GM10847 (cell line): ENCODE data around the gene ZNF92.
A peak's percentile ranks its signal among the peaks of the same experiment; 100 is the strongest.

Experiments
- POLR2A ChIP-seq: IDR thresholded peaks from 2 replicates; pipeline ENCODE4 v1.6.1; 2011; ENCODE audit not compliant: insufficient read length; ENCODE audit errors: extremely low read depth

The ZNF92 gene

DNA sequence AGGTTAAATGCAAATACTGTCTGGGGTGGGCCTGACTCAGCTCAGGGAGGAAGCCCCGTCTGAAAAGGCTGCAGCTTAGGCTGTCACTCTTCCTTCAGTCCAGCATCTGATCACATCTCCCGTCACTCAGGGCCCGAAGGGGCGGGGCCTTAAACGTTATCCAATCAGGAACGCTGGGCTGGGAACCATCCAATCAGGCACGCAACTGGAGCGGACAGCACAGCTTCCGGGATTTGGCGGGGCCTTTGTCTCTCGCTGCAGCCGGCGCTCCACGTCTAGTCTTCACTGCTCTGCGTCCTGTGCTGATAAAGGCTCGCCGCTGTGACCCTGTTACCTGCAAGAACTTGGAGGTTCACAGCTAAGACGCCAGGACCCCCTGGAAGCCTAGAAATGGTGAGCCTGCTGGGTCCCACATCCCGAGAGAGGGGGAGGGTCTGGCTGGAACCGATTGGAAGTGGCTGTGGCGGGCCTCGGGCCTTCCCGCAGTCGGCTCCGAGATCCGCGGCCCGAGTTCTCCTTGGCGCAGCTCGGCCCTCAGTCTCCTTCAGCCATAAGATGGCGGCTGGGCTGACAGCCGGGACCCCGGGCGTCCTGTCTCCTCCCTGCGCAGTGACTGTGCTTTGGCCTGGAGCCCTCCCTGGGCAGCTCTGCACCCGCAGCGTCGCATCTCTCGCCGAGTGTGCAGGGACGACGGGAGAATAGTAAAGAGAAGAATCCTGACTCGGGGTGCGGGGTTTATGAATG, at the start of gene ZNF92:
Gene ZNF92 (plus strand): TSS at position 248 of the 744 bp plus-strand sequence. CDS start 143 bp downstream, at position 391.
- peak; percentile 94 for TF ChIP-seq POLR2A

DNA sequence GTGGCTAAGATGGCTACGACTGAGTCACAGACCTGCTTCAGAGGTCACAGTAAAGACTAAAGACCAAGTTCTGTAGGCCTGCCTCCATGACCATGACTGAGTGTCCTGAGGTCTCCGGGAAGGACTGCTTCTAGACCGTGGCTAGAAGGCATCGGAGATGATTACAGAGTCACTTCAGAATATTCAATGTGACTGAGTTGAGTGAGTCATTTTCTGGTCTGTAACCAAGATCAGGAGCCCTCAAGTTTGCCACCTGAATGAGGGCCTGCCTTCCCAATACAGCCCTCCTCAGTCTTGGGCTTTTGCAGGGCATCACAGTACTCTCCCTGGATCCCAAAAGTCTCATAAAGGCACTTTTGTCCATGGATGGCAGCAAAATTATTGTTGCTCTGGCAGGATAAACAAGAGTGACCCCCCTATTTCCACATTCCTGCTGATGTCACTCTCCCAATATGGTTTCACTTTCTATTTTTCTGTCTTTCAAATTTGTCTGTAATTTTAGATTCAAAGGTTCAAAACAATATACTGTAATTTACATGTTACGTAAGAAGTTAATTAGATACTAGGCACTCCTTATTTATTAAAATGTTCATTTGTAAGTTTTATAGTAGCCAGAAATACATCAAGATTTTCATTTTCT, 47.7 kb upstream of the ZNF92 start:
- no peak for TF ChIP-seq POLR2A

DNA sequence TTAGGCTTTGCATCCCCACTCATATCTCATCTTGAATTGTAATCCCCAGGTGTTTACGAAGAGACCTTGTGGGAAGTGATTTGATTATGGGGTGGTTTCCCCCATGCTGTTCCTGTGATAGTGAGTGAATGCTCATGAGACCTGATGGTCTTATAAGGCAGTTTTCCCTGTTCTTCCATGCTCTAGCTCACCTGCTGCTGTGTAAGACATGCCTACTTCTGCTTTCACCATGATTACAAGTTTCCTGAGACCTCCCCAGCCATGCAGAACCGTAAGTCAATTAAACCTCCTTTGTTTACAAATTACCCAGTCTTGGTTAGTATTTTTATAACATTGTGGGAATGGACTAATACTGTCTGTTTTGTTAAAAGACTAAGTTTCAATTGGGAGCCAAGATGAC, 35.3 kb upstream of the ZNF92 start:
- no peak for TF ChIP-seq POLR2A

DNA sequence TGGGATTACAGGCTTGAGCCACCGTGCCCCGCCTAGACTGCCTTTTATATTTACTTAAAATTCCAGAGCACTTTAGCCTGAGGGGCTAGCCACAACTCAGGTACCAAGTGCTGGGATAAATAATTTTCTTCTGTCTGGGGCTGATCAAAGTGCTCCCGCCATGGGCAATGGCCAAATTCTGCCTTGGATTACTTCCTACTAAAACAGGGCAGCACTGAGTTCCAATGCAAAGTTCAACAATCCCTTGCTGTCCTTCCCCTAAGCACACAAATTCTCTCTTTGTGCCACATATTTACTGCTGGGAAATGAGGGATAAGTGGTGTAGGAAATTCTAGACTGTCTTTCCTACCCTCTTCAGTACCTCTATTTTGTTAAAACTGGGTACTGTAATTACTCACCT, 34.4 kb upstream of the ZNF92 start:
- TF ChIP-seq POLR2A: no peak

DNA sequence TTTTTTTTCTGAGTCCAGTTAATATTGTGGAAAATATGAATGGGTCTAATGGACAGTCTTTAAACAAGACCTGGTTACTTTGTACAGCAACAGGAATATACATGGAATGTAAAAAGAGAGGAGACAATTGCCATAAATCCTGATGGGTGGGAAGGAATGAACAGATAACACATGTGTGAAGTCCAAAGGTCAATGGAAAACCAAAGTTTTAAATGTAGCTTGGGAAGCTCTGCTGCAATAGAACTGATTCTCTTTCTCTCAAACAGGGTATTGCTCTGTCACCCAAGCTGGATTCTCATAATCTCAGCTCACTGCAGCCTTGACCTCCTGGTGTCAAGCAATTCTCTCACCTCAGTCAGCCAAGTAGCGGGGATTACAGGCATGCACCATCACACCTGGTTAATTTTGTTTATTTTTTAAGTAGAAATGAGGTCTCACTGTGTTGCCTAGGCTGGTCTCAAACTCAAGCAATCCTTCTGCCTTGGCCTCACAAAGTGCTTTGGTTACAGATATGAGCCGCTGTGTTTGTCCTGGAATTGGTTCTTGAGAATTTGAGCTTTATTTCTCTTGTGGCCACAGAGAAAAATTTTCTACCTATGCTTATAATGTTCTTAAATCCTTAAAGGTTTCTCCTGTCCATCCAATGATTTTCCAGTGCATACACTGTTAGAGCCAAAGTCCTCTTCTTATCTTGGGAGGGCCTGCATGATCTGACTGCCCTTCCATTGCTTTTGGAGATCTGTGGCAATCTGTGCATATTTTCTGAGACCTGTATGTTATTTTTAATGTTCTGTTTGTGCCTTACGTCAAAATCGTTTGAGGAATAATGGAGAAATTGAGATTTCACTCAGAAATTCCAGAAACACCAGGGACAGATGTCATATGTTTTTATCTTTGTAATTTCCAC, 30.7 kb upstream of the ZNF92 start:
- TF ChIP-seq POLR2A: no peak

DNA sequence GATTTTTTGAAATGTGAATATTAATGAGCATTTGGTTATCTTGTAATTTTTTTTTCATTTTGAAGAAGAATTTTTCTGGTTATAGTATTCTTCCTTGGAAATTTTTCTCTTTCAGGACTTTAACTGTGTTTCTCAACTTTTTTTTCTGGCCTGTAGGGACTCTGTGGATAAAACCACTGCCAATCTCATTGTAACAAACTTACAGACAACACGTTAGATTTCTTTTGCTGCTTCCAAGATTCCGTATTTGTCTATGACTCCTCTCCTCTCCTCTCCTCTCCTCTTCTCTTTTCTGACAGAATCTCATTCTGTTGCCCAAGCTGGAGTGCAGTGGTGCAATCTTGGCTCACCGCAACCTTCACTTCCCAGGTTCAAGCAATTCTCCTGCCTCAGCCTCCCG, 19.4 kb upstream of the ZNF92 start:
- no peak for TF ChIP-seq POLR2A

DNA sequence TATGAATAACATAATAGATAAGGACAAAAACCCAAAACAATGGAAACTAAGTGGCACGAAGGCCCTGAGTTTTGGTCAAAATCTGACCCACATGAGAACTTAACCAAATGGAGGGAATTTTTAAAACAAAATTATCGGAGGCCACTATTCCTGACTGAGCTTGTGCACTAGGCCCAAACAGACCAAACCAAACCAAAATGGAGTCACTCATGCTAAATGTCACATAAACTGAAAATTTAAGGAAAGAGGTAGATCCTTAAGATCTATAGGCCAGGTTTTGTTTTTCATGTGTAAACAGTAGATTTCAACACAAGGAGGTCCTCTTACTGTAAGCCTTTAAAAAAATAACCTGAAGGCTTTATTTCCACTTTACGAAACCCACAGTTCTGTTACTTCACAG, 3.8 kb upstream of the ZNF92 start:
- TF ChIP-seq POLR2A: no peak

DNA sequence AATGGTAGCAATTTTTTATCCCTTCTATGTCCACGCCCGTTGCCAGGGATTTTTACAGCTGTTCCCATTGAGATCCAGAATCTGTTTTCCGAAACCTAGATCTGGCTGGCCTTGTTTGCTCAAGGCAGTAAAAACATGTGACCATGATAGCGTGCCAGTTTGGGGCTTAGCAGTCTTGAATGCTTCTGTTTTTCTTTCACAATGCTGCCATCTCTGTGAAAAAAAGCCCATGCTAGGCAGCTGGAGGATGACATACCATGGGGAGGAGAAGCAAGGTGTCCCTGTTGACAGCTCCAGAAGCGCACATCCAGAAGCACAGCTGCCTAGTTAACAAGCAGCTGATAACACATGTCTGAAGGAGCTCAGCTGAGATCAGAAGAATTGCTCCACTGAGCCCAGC, 2.2 kb upstream of the ZNF92 start:
- no peak for TF ChIP-seq POLR2A

DNA sequence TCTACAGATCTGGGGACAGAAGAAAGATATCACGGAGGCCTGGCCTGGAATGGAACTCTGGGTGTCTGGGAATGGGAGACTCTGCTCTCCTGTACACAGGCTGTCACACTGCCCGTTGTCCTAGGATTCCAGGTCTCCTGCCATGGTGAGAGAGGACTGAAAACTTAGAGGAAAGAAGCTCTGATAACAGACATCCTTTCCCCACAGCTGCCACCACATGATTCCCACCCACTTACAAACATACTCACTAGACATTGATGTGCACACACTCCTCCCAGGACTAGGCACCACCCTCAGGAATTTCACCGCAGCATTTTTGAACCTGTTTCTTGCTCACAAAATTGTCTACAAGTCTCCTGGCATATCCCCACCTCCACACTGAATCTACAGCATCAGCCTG, 5.7 kb downstream of the ZNF92 start:
- no peak for TF ChIP-seq POLR2A

DNA sequence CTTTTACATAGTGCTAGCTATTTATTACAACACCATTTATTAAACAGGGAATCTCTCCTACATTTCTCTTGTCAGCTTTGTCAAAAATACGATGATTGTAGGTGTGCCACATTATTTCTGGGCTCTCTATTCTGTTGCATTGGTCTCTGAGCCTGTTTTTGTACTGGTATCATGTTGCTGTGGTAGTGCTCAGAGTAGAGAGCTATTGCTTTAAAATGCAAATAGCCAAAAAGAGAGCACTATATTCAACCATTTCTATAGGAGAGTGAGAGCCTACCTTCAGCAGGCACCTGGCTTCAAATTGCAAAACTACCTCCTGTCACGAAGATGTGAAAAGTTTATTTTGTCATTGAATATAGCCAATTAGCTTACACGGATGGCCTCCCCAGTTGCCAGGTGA, 8.1 kb downstream of the ZNF92 start:
- TF ChIP-seq POLR2A: no peak

DNA sequence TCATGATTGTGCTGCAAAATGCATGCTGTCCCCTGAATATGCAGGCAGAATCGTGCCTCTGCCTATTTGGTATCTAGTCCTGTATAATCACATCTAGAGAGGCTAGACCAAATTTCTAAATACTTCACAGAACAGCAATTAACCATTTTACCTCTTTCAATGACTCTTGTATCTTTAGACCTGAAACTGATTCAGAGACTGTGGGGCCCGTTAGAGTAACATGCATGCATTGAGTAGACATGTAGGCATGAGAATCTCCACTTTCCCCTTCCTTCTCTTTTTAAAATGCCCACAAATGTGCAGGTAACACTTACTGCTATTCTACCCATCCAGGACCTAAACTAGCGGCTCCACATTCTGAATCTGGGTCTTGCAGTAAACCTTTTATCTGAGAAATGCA, 8.8 kb downstream of the ZNF92 start:
- TF ChIP-seq POLR2A: no peak

DNA sequence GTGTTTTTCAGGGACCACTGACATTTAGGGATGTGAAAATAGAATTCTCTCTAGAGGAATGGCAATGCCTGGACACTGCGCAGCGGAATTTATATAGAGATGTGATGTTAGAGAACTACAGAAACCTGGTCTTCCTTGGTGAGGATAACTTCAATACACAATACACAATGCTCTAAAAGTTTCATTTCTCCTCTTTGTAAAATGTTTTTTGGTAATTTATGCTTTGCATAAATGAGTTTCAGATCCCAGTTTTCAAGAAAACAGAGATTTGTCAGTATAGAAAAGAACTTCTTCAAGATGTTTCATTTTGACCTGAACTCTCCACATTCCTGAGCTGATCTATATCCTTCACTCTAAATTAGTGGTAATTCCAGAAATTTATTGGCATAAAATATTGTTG, 14.2 kb downstream of the ZNF92 start:
- no peak for TF ChIP-seq POLR2A

DNA sequence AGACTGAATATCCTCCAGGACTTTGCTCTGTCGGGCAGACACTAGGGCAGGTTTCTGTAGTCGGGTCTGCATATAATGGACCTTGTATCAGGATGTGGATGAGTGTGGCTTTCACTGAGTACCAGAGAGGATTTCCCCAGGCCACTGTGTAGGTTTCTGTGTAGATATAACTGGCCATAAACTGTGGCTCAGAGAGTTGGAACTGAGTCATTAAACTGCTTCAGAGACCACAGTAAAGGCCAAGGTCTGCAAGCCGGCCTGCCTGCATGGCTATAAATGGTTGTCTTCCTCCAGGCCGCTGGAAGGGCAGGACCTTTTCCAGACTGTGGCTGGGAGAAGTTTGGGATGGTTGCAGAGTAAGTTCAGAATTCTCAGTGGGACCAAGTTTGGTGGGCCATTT, 16.9 kb downstream of the ZNF92 start:
- no peak for TF ChIP-seq POLR2A

DNA sequence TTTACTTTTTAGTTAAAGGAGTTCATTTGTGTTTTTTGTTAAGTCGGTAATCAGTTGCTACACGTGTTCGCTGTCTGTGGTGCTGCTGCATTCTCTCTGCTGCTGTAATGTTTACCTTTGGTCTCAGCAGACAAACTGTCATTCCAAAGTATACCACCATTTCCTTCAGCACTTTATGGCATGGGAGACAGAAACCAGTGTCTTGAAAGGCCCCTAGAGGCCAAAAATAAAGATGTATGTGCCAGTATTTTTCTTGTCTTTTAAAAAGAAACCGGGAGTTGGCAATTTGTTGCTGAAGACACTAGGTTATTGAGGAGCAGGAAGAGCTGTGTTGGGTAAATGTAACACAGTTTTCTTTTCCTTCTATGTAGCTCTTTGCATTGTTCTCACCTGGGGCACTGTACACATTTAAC, 24.1 kb downstream of the ZNF92 start:
- no peak for TF ChIP-seq POLR2A

DNA sequence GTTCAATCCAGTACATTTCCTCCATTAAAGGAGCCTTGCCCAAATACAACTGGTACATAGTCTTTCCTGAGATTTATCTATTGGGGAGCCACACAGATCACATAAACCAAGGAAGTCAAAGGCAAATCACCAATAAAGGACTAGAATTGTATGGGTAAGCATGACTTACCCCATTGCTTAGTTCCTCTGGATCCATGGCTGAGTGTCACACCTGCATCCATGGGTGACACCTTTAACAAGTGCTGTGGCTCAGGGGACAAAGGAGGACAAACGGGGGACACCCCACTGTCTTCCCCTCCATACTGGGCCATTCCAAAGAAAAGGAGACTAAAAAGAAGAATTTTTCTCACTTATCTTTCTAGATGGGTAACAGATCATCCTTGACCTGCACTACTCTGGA, 30.4 kb downstream of the ZNF92 start:
- TF ChIP-seq POLR2A: no peak

DNA sequence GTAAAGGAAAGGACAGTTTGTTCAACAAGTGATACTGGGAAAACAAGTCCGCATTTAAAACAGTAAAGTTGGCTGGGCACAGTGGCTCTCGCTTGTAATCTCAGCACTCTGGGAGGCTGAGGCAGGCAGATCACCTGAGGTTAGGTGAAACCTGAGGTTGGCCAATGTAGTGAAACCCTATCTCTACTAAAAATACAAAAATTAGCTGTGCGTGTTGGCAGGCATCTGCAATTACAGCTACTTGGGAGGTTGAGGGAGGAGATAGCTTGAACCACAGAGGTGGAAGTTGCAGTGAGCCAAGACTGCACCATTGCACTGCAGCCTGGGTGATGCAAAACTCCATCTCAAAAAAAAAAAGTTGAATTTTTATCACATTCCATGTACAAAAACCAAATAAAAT, 35.7 kb downstream of the ZNF92 start:
- TF ChIP-seq POLR2A: no peak
